Loucy (cell line): Measurements from ENCODE around the gene PLCH1.

Experiments
- H2AFZ ChIP-seq: fragments of 200-600 bp; sonication (generic); 2 replicates; pipeline ENCODE4 v1.6.0; 2016; ENCODE audit warnings: antibody characterized with exemption, mild to moderate bottlenecking, low read length, moderate library complexity
- H3F3A ChIP-seq: fragments of 200-600 bp; 2 replicates; pipeline ENCODE4 v1.6.0; 2016; ENCODE audit warnings: antibody characterized with exemption, low read depth, mild to moderate bottlenecking
- H3K27me3 ChIP-seq: fragments of 200-600 bp; sonication (generic); 2 replicates; pipeline ENCODE4 v1.6.1; 2014; ENCODE audit warnings: low read length, mild to moderate bottlenecking; ENCODE audit not compliant: insufficient read depth, poor library complexity, severe bottlenecking
- H3K36me3 ChIP-seq: fragments of 200-600 bp; sonication (generic); 2 replicates; pipeline ENCODE4 v1.6.1; 2016; ENCODE audit warnings: low read length; ENCODE audit not compliant: insufficient read depth
- H3K4me1 ChIP-seq: fragments of 200-600 bp; sonication (generic); 2 replicates; pipeline ENCODE4 v1.5.1; 2014; ENCODE audit warnings: low read length, mild to moderate bottlenecking; ENCODE audit not compliant: insufficient read depth, poor library complexity, severe bottlenecking
- H3K4me2 ChIP-seq: fragments of 200-600 bp; sonication (generic); 2 replicates; pipeline ENCODE4 v1.6.0; 2014; ENCODE audit warnings: antibody characterized with exemption, low read length, low read depth, mild to moderate bottlenecking; ENCODE audit not compliant: poor library complexity, severe bottlenecking
- H3K4me3 ChIP-seq: fragments of 200-600 bp; sonication (generic); 2 replicates; pipeline ENCODE4 v1.5.1; 2014; ENCODE audit warnings: low read length, mild to moderate bottlenecking, mixed read lengths; ENCODE audit not compliant: poor library complexity, severe bottlenecking
- H3K79me2 ChIP-seq: fragments of 200-600 bp; sonication (generic); 2 replicates; pipeline ENCODE4 v1.6.1; 2014; ENCODE audit warnings: low read length; ENCODE audit not compliant: insufficient read depth
- H3K9ac ChIP-seq: fragments of 200-600 bp; sonication (generic); 2 replicates; pipeline ENCODE4 v1.6.0; 2014; ENCODE audit warnings: mild to moderate bottlenecking, low read depth, low read length, moderate library complexity; ENCODE audit not compliant: poor library complexity, severe bottlenecking
- H3K9me2 ChIP-seq: fragments of 200-600 bp; sonication (generic); replicated peaks from 2 replicates; pipeline ENCODE4 v1.6.1; 2016; ENCODE audit warnings: low read depth, low read length, mixed read lengths
- H3K9me3 ChIP-seq: fragments of 200-600 bp; sonication (generic); 2 replicates; pipeline ENCODE4 v1.6.1; 2014; ENCODE audit warnings: mild to moderate bottlenecking, antibody characterized with exemption, low read length, low read depth; ENCODE audit not compliant: insufficient read depth
- H4K20me1 ChIP-seq: fragments of 200-600 bp; sonication (generic); 2 replicates; pipeline ENCODE4 v1.6.0; 2014; ENCODE audit warnings: antibody characterized with exemption, low read length, mild to moderate bottlenecking; ENCODE audit not compliant: insufficient read depth, poor library complexity, severe bottlenecking
- CTCF ChIP-seq: fragments of 200-600 bp; sonication (generic); conservative IDR thresholded peaks from 2 replicates; pipeline ENCODE4 v1.5.1; 2014; ENCODE audit warnings: mild to moderate bottlenecking, antibody characterized with exemption, low read length
- EZH2phosphoT487 ChIP-seq: fragments of 200-600 bp; IDR thresholded peaks from 2 replicates; pipeline ENCODE4 v1.6.1; 2018; ENCODE audit warnings: antibody characterized with exemption, mild to moderate bottlenecking, moderate library complexity, borderline replicate concordance

PLCH1 gene

GRCh38 chr3:155646669-155647068 is 98.2 kb downstream of the PLCH1 start:
- peaks cover 27% of the 10 kb centered on the region for H3K4me1 ChIP-seq
- H3K36me3 ChIP-seq = no peaks in the 10 kb centered on the region
- H3K4me2 ChIP-seq = peak overlapping the region; percentile 60
- peak overlapping the region; percentile 69 for H2AFZ ChIP-seq
- H4K20me1 ChIP-seq = no peaks in the 10 kb centered on the region
- peak overlapping the region; percentile 17 for H3K4me3 ChIP-seq
- no peaks in the 10 kb centered on the region for H3K79me2 ChIP-seq
- no peak for TF ChIP-seq CTCF
- no peak for TF ChIP-seq EZH2phosphoT487
- H3K27me3 ChIP-seq = no peaks in the 10 kb centered on the region
- H3K9me2 ChIP-seq = no peaks in the 10 kb centered on the region
- no peaks in the 10 kb centered on the region for H3F3A ChIP-seq
- H3K9ac ChIP-seq = peak overlapping the region; percentile 15
- H3K9me3 ChIP-seq = no peaks in the 10 kb centered on the region

GRCh38 chr3:155646128-155646527 is 98.7 kb downstream of the PLCH1 start:
- H3K9ac ChIP-seq = no peak overlapping the region
- no peaks in the 10 kb centered on the region for H3K9me2 ChIP-seq
- peaks cover 27% of the 10 kb centered on the region for H3K4me1 ChIP-seq
- no peaks in the 10 kb centered on the region for H3K9me3 ChIP-seq
- peak overlapping the region; percentile 69 for H2AFZ ChIP-seq
- no peak overlapping the region for H3K4me3 ChIP-seq
- H3F3A ChIP-seq = no peaks in the 10 kb centered on the region
- no peaks in the 10 kb centered on the region for H3K79me2 ChIP-seq
- H3K36me3 ChIP-seq = no peaks in the 10 kb centered on the region
- no peaks in the 10 kb centered on the region for H3K27me3 ChIP-seq
- H3K4me2 ChIP-seq = peak overlapping the region; percentile 60
- no peak for TF ChIP-seq CTCF
- no peak for TF ChIP-seq EZH2phosphoT487
- no peaks in the 10 kb centered on the region for H4K20me1 ChIP-seq

GRCh38 chr3:155643581-155644165 is 101.2 kb downstream of the PLCH1 start:
- no peak overlapping the region for H3K4me3 ChIP-seq
- H3K4me1 ChIP-seq = peaks cover 27% of the 10 kb centered on the region
- no peak overlapping the region for H2AFZ ChIP-seq
- no peaks in the 10 kb centered on the region for H3K79me2 ChIP-seq
- no peaks in the 10 kb centered on the region for H3F3A ChIP-seq
- no peaks in the 10 kb centered on the region for H4K20me1 ChIP-seq
- H3K4me2 ChIP-seq = no peak overlapping the region
- H3K9me3 ChIP-seq = no peaks in the 10 kb centered on the region
- H3K27me3 ChIP-seq = no peaks in the 10 kb centered on the region
- H3K36me3 ChIP-seq = no peaks in the 10 kb centered on the region
- TF ChIP-seq EZH2phosphoT487 = no peak
- no peak for TF ChIP-seq CTCF
- H3K9me2 ChIP-seq = no peaks in the 10 kb centered on the region
- no peak overlapping the region for H3K9ac ChIP-seq
